ENCODE measurements around the gene LHPP.

- TF ChIP-seq CTCF (conservative IDR thresholded peaks at IDR 0.05 in 1 of 2, IDR thresholded peaks at IDR 0.05 in 1 of 2; ENCODE audit: low read depth in 1 of 2, low read length in 2 of 2) (no peak), EZH2 (IDR thresholded peaks at IDR 0.05; ENCODE audit: low read length, missing control alignments) (no peak)
Observed at GRCh38 chr10:124598773-124599587, 137.4 kb downstream of the LHPP start.
